Hepatic stellate cell (primary cell): ENCODE measurements around the gene TSPAN17.

Experiments
- DNase-seq: peaks from one replicate; pipeline ENCODE4 v3.0.0; 2011; ENCODE audit warnings: low spot score

The TSPAN17 gene

DNA sequence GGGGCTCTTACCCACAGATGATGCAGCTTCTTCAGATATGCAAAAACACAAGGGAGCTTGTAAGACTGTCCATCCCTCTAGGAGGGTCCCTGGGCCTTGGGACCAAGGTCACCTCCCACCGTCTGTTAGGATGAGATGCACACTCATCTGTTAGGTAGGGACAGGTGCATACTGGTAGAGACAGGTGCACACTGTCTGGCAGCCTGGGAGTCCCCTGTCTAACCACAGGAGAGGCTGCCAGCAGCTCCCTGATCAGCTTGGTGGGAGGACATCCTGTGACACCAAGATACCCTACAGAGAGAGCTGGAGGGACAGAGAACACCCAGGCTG is 13.2 kb downstream of the TSPAN17 start:
- DNase-seq = no peak

- peak; percentile 93 for DNase-seq
Observed at GRCh38 chr5:176660860-176661641, 13.8 kb downstream of the TSPAN17 start.

- no peak for DNase-seq
Observed at GRCh38 chr5:176661676-176662075, 14.4 kb downstream of the TSPAN17 start.

DNA sequence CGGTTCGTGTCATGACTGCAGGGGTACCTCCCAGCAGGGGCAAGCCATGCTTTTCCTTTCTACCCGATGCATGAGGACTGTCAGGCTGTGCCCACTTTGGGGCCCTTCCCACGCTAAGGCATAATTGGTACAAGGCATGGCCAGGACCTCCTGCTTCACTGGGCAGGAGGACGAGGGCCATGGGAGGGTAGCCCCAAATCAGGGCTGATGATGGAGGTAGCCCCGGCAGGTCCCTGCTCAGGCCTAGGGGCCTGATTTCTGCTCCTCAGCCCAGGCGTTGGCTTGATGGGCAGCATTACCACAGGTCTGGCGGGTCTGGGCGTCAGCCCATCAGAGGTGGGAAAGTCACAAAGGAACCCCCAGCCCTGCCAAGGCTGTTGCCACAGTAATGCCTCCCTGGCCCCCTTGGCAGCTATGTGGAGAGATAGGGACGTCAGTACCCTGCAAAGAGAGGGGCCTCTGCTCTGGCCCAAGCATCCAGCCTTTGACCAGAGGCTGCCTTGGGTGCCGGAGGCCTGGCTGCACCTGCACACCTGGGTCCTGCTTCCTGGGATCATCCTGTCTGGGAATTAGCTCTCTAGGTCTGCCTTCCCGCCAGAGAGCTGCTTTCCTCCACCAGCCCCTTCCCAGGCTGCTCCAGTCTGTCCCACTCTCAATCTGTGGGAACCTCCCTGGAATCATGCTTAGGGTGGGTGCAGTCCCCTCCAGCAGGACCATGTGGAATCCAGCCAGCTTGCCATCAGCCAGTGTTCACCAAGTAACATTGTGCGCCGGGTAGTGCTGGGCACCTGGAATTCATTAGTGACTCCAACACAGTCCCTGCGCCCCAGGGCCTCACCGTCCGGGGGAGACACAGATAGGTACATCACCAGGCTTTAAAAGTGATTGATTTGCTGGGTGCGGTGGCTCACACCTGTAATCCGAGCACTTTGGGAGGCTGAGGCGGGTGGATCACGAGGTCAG is 15.4 kb downstream of the TSPAN17 start:
- DNase-seq = no peak

DNA sequence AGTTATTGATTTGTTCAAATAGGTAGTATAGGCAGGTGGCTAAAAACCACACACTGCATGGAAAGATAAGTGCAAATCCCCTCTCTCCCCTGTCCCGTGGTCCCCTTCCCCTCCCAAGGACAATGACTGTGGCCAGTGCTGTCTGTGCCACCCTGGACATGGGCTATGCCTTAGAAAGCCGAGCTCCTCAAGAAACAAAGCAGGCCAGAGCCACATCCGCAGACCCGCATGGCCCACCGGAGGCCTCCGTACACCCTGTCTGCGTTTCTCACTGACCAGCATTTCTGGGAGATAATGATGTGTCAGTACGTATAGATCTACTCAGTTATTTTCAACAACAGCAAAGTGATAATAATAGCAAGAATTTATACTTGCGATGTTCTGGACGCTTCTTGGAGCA is 16.3 kb downstream of the TSPAN17 start:
- DNase-seq = no peak

DNA sequence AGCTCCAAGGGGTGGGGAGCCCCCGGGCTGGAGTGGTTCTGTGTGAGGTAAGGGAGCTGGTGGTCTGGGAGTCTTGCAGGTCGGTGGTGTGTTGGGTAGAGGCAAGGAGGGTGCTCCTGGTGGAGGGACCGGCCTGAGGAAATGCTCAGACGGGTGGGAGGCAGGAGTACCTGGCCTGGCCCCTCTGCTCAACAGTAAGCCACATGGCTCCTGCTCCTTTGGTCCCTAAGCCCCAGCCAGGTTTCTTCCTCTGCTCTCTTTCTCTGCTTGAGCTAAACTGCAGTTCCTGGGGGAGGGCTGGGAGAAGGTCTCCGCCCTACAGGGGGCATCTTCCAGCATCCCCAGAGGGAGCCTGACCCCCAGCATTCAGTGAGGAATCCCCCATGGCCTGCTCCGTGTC is 17.2 kb downstream of the TSPAN17 start:
- DNase-seq = no peak

DNA sequence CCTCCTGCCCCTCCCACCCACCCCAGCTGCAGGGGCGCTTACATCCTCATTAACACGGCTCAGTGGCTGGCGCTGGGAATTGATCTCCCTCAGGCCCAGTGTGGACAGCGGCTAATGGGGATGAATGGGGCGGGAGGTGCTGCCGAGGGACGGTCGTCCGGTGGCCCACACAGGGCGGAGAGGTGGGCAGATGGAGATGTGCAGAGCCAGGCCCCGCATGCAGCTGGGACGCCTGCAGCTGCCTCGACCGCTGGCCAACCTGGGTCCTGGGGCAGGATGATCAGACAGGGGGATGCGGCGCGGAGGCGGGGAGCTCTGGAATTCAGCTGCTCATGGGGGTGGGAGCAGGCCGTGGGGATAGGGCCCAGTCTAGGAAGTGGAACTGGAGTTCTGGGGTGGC is 17.6 kb downstream of the TSPAN17 start:
- no peak for DNase-seq

DNA sequence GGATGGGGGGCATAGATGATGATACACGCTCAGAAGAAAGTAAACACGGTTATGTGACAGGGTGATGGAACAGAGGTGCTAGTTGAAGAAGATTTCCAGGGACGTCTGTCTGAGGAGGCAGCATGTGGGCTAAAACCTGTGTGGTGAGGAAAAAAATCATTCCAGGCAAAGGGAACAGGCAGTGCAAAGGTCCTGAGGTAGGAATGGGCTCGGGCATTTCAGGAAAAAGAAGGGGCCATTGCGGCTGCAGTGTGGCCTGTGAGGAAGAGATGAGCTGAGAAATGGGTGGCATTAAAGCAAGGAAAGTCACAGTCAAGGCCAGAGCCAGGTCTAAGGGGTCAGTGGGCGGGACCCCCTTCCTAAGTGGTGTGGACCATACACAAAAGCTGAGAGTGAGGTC is 18.2 kb downstream of the TSPAN17 start:
- no peak for DNase-seq

DNA sequence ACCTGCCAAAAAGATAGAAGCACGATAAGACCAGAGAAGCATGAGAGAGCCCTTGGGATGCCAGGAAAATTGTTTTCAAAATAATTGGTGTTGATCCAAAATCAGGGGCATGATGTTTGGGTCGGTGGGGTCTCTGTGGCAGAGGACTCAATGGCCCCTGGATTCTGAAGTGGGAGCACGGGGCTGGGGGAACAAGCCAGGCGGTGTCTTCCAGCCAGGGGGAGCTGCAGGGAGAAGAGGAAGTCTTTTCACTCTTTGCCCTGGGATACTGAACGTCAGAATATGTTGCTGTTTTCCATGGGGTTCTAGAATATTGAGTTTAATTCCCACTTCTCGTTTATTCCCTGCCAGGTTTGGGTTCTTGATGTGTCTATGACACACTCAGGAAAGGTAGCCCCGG is 20.4 kb downstream of the TSPAN17 start:
- DNase-seq = no peak

DNA sequence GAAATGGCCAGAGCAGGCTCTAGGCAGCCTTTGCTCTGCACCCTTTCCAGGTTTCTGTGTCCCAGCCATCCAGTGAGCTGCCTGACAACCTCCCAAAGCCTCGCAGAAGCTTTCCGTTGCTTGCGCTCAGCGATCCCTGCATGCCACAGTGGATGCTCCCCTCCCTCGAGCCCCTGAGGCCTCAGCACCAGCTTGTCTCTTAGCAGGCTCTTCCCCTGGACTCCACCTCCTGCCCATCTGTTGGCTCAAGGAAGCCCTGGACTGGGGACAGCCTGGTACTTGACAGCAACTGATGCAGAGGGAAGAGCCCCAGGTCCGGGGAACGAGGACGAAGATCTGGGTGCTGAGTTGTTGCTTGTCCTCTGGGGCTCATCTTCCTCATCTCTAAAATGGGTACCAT is 23.2 kb downstream of the TSPAN17 start:
- DNase-seq = no peak

GRCh38 chr5:176671399-176671798 is 24.1 kb downstream of the TSPAN17 start:
- no peak for DNase-seq

DNA sequence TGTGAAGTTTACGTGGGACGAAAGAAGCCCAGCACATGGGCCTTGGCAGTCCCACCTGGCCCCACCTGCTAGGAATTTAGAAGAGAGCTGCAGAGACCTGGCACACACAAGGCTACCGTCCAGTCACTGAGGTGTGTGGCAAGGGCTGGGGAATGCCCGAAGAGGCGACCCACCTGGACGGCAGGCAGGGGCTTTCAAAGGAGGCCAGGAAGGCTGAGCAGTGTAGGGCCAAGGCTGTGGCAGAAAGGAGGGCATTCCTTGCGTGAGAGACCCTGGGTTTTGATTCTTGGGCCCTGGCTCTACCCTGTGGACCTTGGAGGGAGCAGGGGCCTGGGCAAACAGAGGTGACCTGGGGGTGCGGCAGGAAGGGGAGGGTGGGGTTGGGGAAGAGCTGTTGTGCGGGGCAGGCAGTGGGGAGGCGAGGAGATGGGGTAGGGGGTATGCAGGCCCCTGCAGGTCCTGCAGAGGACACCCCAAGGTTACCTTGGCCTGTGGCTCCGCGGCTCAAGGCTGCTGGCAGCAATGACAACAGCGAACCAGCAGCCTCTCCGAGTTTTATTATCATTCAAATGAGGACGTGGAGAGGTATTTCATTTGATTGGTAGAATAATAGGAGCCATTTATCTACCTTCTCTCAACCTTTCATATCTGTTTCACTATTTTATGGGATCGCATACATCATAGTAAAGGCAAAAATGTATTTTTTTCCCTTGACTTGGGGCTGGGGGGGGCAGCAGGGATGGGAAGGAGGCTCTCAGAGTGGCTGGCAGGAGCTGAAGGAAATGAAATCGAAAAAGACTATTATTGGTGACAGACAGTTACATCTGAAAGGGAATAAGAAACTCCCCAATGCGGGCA is 24.8 kb downstream of the TSPAN17 start:
- DNase-seq = no peak

DNA sequence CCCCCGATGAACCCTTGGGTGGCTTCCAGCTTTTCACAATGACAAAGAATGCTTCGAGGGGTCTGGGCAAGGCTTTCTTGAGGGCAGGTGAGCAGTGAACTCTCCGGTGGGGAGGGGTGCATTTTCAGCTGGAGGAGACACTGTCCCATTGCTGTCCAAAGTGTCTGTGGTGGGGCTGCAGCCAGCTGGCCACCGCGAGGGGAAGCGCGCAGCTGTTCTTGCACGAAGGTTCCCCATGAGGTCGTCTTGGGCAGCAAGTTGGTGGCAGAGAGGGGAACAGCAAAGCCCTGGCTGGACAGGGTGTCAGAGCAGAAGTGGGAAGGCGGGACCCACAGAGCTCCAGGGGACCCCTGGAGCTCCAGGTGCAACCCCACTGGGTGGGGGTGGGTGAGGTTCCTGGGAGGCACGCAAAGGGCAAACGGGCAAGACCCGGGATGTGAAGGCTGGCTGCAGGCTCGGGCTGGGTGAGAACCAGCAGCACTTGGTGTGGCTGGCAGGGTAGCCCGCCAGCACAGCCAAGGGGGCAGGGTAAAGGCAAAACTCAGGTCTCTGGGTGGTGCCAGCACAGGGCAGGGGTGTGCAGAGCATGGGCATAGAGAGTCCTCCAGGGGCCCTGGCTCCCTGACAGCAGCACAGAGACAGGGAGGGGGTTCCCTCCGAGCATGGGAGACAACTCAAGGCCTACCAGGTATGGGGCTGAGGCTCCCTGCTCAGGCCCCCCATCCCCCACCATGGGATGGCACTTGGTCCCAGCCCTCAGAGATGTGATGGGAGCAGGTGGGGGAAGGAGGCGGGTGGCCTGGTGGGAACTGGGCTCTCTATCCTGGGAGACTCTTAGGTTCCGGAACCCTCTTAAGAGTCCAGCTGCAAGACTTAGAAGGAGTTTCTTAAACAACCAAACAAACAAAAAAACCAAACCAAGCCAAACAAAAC is 26.6 kb downstream of the TSPAN17 start:
- DNase-seq = no peak

GRCh38 chr5:176674799-176675198 is 27.5 kb downstream of the TSPAN17 start:
- DNase-seq = no peak

DNA sequence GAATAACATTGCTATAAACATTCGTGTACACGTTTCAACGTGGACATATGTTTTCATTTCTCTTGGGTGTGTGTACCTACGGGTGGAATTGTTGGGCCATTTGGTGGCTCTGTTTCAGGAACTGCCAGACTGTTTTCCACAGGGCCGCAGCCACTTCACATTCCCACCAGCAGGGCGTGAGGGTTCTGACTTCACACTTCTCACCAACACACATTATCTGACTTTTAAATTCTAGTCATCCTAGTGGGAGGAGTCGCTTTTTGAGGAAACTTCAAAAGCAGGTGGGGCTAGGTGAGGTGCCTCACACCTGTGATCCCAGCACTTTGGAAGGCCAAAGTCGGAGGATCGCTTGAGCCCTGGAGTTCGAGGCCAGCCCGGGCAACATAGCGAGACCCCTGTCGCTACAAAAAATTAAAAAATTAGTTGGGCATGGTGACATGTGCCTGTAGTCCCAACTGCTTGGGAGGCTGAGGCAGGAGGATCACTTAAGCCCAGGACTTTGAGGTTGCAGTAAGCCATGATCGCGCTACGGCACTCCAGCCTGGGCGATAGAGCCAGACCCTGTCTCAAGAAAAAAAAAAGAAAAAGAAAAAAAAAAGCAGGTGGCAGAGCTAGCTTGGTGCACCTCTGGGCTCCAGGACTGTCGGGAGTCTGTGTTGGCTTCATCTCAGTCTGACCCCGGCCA is 28.5 kb downstream of the TSPAN17 start:
- DNase-seq = peak; percentile 53

DNA sequence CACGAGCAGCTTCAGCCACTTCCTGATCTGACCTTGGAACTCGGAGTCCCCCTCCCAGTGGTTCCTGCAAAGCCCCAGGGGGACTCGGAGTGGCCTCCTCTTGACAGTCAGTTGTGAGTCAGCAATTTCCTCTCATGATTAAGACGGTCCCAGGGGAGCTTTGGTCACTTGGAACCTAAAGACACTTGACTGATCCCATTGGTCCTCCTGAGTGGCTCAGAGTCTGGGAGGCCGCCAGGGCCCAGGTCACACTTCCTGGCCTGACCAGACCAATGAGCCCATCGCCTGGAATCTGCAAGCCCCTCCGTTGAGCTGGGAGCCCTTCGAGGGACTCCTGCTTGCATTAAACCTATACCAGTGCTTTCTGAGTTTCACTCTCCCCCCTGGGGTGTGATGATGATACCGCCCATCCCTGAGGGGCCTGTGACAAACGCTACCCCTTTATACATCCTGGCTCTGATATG is 29.1 kb downstream of the TSPAN17 start:
- peak; percentile 89 for DNase-seq

GRCh38 chr5:176677209-176677939 is 30.1 kb downstream of the TSPAN17 start:
- DNase-seq = no peak

DNA sequence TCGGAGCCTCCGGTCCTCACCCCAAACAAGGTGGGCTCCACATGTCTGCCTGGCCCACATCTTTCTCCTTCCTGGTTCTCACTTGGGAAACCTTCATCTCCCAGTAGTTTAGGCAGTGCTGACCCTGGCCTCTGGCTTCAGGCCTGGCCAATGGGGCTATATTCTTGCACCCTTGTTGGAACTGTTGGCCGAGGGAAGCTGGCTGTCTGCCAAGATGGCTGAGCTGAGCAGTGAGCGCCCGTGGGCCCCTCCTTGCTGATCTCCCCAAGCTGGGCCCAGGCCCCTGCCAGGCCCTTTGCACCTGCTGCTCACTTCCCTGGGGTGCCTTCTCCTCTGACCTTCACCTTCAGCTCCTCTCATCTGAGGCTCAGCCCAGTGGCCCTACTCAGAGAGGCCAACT is 31.3 kb downstream of the TSPAN17 start:
- no peak for DNase-seq

DNA sequence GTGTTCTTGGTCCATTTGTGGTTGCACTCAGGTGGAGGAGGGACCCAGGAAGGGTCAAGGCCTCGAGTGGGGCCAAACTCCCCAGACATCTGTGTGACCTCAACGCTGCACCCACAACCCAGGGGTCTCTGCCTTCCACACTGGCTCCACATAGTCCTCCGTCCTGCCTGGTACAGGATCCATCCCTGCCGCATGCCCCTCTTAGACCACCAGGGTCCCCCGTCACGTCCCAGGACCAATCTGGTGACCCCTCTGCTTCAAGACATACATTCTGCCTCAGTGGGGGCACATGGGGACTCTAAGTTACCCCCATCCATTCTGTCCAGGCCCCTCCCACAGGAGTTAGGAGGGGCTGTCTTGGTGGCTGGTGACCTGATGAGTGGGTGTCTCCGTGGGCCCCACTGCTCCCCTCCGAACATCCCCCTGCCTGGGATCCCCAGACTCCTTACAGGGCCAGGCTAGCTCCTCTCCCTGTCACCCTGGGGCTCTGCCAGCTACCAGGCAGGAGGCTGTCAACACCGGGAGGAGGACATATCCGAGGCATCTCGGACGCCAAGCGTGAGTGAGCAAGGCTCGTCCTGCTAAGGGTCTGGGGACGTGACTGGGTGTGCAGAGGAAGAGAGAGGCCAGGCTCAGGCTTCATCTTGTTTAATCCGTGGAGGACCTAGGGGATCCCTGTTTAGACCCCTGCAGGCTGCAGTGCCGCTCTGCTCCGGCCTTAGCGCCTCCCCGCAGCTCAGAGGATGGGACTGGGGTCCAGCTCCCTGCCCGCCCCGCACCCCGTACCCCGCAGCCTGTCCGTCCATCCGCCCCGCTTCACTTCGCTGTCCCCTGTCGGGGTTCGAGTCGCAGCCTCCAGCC is 32.3 kb downstream of the TSPAN17 start:
- DNase-seq = no peak
